ENCODE results near the gene EPHB1.

The EPHB1 gene

DNA sequence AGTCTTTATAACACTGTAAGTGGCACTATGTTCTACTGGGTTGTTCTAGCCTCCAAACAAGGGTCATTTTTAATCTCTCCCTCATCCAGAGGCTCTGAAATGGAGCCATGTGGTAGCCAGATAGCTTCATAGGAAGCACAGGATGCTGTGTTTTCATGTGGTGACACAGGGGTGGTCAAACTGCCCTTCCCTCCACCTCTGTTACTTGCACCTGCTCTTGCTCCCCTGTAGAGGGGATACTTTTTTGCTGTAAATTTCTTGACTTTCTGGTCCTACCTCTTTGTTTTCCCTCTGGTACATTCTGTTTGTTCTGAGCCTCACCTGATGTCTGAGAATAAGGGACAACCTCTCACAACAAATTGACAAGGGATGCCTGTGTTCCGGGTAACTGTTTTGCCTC is 76.8 kb downstream of the EPHB1 start:
- no peak overlapping the region for H3K4me3 ChIP-seq (replicated peaks; ENCODE audit: low read depth, low read length)
- TF ChIP-seq, protein P1, sequence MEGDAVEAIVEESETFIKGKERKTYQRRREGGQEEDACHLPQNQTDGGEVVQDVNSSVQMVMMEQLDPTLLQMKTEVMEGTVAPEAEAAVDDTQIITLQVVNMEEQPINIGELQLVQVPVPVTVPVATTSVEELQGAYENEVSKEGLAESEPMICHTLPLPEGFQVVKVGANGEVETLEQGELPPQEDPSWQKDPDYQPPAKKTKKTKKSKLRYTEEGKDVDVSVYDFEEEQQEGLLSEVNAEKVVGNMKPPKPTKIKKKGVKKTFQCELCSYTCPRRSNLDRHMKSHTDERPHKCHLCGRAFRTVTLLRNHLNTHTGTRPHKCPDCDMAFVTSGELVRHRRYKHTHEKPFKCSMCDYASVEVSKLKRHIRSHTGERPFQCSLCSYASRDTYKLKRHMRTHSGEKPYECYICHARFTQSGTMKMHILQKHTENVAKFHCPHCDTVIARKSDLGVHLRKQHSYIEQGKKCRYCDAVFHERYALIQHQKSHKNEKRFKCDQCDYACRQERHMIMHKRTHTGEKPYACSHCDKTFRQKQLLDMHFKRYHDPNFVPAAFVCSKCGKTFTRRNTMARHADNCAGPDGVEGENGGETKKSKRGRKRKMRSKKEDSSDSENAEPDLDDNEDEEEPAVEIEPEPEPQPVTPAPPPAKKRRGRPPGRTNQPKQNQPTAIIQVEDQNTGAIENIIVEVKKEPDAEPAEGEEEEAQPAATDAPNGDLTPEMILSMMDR (IDR thresholded peaks at IDR 0.05; ENCODE audit: low read depth, low read length, missing control alignments): no peak
- DNase-seq (ENCODE audit: extremely low read depth, low read depth): no peak

DNA sequence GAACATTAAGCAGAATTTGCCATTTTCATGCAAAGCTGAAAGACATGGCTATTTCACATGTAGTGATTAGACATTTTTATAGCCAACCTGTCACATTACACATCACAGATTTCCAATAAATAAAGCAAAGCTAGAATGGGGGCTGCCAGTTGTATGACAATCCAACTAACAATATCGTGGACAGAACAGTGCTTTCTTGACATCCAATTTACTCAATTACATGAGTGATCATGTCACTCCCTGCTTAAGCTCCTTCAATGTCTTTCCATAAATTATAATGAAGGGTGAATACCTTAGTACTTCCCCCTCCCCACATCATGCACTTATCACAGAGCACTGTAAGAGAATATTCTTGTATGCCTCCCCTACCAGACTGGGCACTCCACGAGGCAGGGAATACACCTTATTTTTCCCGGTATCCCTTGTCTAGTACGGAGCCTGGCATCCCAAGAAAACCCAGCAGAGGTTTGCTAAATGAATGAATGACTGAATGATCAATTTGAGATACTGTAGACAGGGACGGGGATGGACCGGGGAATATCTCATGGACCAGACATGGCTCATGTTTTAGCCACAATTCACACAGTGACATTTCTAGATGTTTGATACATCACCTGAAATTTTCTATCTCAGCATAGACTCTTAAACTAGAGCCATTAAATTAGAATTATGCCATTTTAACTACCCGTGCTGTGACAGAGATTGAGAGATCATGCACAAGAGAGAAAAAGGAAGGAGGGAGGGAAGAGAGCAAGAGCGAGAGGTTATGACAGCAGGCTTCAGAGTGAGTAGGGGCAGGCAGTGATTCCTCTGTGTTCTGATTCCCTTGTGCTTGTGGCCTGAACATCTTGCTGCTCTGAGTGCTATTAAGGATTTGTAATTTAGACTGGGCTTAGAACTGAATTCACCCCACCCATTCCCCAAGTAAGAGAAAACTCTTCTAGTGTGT is 77.7 kb downstream of the EPHB1 start:
- H3K4me3 ChIP-seq (replicated peaks; ENCODE audit: low read depth, low read length): no peak overlapping the region
- no peak for DNase-seq (ENCODE audit: extremely low read depth, low read depth)
- TF ChIP-seq, protein P1 (IDR thresholded peaks at IDR 0.05; ENCODE audit: low read depth, low read length, missing control alignments): no peak

DNA sequence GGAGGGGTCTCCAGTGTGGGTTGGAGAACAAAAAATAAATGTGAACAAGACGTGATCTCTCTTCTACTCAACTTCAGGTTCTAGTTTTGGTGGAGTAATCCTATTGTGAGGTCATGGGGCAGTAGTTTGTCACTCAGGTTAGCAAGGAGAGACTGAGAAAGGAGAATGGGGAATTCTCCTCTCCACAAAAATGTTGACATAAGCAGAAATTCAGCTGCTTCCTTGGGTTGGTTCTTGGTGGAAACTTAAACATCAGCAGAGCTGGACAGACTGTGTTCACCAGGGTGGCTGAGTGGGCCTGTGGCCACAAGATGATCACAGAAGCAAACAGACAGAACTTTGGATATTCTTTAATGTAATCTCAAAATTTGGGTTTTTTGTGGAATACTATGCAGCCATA is 78.7 kb downstream of the EPHB1 start:
- H3K4me3 ChIP-seq (replicated peaks; ENCODE audit: low read depth, low read length): no peak overlapping the region
- DNase-seq (ENCODE audit: extremely low read depth, low read depth): no peak
- TF ChIP-seq, protein P1 (IDR thresholded peaks at IDR 0.05; ENCODE audit: low read depth, low read length, missing control alignments): no peak

DNA sequence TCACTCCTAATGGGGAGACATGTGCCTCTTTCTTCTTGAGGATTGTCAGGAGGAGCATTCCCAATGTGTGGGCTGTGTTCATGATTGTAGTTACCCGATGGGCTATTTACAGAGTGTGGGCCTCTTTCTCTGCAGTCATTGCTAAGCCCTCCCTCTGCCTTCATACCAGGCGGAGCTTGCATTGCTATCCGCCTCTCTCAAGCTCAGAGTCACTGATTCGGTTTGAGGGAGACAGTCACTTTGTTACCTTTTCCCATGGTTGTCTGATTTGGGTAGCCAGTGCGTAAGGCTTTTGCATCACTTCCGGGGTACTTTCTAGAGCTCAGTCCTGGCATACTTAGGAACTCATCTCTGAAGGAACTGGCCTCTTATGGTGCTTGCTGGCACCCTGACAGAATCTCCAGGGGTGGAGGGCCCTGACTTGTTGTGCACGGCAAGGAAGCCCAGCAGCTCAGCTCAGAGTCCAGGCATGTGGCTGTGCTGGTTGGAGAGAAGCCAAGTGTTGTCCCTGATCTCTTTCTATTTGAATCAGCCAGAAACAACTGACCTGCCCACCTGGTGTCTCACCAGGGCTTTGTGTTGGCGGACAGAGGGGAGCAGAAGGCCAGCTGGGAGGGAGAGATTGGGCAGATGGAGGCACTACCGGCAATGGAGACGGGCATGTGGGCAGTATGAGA is 79.8 kb downstream of the EPHB1 start:
- H3K4me3 ChIP-seq (replicated peaks; ENCODE audit: low read depth, low read length): no peak overlapping the region
- TF ChIP-seq, protein P1 (IDR thresholded peaks at IDR 0.05; ENCODE audit: low read depth, low read length, missing control alignments): no peak
- no peak for DNase-seq (ENCODE audit: extremely low read depth, low read depth)

DNA sequence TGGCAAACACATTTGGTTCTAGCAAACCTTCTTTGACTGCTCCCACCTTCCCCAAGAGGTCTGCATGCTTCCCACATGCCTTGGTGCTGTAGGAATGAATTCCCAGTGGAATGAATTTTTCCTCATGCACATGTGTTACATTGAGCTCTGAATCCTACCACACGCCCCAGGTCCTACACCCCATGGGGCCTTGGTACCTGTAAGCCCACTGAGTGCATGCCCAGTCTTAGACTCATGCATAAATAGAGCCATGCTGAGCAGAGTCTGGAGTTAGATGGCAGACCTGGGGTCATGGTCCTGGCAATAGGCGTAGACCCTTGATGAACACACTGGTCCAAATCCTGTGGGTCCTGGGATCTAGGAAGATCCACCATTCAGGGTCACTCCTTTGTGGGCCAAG is 81.8 kb downstream of the EPHB1 start:
- TF ChIP-seq, protein P1 (IDR thresholded peaks at IDR 0.05; ENCODE audit: low read depth, low read length, missing control alignments): no peak
- no peak for DNase-seq (ENCODE audit: extremely low read depth, low read depth)
- H3K4me3 ChIP-seq (replicated peaks; ENCODE audit: low read depth, low read length): no peak overlapping the region

DNA sequence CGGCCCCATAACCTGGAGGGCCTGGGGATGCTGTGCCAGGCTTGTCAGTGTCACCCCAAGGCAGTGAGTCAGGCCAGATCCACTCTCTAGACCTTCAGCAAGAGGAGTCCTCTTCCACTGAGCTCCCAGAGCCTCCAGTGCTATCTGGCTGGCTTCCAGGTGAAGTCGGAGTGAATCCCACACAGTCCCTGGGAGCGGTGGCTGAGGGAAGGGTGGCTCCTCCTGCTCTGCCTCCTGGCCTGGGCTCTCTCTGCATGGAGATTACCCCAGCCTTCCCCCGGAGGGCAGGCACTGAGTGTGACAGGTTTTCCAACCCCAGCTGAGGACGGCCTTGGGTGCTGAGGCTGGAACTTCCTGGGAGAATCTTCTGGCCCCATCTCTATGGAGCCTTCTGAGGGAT is 82.7 kb downstream of the EPHB1 start:
- no peak for DNase-seq (ENCODE audit: extremely low read depth, low read depth)
- H3K4me3 ChIP-seq (replicated peaks; ENCODE audit: low read depth, low read length): no peak overlapping the region
- TF ChIP-seq, protein P1 (IDR thresholded peaks at IDR 0.05; ENCODE audit: low read depth, low read length, missing control alignments): no peak
